HTR-8/SVneo (cell line): ENCODE results near the gene HSDL1.

Experiments used
- DNase-seq: peaks from one replicate; pipeline ENCODE4 v3.0.0; 2011; ENCODE audit warnings: low spot score, mixed read lengths; ENCODE audit not compliant: insufficient read length
- FAIRE-seq: peaks from 2 replicates; lab custom pipeline; 2011; peaks lifted over from hg19 to GRCh38; lab: Jason Lieb, UNC

HSDL1 gene

DNA sequence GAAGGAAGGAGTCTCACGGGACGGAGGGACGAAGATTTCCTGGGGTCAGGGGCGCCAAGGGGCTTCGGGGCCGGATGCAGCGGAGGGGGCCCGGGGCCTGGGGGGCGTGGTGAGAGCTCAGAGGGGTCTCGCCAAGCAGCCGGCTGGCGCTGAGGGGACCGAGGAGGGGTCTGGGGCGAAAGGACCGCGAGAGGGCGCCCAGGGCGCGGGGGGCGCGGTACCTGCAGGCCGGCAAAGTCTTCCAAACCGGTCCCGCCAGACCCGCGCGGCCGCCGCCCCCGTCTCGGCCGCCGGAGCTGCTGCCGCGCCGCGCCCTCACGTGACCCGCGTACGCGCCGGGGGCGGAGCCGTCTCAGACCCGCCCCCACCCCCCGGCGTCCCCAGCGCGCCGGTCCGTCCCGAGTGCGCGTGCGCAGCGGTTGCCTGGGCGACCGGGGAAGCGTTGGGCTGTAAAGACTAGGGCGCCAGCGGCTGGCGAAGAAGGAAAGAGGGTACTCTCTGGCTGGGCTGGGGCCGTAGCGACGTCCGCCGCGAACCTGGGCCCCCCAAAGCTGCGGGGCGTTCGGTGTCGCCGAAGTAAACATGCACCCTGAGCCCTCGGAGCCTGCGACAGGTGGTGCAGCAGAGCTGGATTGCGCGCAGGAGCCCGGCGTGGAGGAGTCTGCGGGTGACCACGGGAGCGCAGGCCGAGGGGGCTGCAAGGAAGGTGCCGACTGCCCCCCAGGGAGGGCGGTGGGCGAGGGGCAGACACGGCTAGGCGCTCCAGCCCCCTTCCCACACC is at the start of gene HSDL1, which contains the start of gene DNAAF1:
TSS of gene HSDL1 (minus strand) at position 319 of the 781 bp plus-strand sequence. CDS start 13,856 bp downstream, outside the sequence.
TSS of gene DNAAF1 (plus strand) at position 450 of the 781 bp plus-strand sequence. CDS start at position 583, 133 bp downstream.
- DNase-seq (peak; percentile 97), FAIRE-seq (peak; percentile 95)

- FAIRE-seq (no peak), DNase-seq (no peak)
These were observed 49.0 kb upstream of the HSDL1 start for GRCh38 chr16:84194018-84194417.

DNA sequence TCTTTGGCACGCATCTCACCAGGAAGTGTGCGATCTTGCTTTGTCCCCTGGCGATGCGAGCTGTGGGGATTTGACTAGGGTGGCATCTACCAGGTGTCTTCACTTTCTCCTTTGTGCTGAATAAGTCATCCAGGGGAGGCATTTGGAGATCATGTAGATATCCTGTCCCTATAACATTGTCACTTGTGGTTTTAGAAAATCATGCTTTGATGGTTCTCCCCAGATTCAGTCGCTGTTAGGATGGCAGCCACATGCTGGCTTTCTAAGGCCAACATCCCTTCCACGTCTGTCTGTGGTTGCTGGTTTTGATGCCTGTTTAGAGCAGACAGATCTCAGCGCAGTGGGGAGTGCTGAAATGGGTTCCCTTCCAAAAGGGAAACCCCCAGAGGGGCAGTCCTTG is 48.5 kb upstream of the HSDL1 start:
- FAIRE-seq = no peak
- DNase-seq = no peak

DNA sequence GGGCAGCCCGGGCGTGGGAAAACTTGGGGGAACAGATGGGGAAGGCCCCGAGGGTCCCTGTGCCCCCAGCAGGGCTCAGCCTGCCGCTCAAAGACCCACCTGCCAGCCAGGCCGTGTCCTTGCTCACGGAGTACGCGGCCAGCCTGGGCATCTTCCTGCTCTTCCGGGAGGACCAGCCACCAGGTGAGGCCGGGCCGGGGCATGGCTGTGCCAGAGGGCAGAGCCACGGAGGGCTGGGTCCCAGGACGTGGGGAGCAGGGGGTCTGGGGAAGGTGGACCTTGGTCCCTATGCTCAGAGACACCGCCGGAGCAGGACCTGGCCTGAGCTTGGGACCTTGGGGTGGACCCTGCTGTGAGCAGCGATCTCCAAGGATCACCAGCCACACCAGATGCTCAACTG is 46.5 kb upstream of the HSDL1 start:
- DNase-seq (no peak), FAIRE-seq (no peak)

DNA sequence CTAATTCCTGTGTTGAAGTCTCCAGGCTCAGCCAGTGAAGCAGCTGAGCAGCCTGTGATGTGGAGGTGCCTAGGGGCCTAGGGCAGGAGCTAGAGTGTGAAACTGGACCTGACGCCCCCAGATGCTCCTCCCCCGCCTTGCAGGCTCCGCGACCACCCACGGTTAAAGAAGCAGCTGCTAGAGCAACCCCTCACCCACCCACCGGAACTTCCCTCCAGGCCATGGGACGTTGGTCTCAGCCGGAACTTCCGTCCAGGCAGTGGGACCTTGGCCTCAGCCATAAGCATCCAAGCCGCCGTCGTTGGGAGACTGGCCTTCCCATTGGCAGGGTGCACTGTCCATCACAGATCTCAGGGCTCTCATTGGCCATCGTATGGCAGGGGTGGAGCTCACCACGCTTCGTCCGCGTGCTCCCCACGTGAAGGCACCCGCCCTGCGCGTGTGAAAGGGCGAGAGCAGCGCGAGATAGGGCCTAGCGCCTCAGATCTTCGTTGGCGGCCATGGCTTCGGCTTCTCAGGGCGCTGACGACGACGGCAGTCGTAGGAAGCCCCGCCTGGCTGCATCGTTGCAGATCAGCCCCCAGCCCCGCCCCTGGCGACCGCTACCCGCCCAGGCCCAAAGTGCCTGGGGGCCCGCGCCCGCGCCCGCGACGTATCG is 45.9 kb upstream of the HSDL1 start, which contains the start of gene ADAD2:
TSS of gene ADAD2 (plus strand) at position 427 of the 658 bp plus-strand sequence. CDS start at position 501, 74 bp downstream.
- DNase-seq = no peak
- FAIRE-seq = no peak

DNA sequence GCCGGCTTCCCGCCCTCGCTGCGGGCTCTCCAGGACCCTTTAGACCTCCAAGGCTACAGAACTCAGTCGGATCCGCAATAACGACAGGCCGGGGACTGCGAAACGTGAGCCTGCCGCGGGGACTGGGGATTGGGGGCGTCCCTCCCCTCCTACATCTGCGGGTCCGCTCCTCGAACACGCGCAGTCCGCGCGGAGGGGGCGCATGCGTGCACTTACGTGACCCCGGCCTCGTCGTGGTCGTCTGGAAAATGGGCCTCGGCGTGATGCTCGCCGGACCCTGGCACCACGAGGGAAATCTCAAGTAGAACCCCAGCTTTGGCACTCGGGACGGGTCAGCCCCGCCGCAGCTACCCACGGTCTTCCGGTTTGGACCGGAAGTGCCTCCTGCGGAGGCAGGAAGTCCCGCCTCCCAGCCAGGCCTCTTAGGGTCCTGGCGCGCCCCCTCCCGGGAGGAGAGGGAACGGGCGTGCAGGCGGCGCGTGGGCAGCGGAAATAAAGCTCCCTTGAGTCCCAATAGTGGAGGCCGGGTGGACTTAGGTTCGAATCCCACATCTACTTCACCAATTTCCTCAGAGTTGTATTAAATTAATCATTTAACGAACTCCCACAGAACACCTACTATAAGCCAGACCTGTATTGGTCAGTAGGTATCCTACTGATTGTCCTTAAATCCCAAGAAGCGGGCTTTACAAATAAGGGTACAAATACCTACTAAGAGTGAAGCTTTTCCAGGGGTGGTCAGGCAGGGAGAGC is 41.9 kb upstream of the HSDL1 start, which contains the start of gene TAF1C:
TSS of gene TAF1C (minus strand) at position 373 of the 753 bp plus-strand sequence. CDS start 2,069 bp downstream, outside the sequence.
- peak; percentile 94 for DNase-seq
- peak; percentile 94 for FAIRE-seq

DNA sequence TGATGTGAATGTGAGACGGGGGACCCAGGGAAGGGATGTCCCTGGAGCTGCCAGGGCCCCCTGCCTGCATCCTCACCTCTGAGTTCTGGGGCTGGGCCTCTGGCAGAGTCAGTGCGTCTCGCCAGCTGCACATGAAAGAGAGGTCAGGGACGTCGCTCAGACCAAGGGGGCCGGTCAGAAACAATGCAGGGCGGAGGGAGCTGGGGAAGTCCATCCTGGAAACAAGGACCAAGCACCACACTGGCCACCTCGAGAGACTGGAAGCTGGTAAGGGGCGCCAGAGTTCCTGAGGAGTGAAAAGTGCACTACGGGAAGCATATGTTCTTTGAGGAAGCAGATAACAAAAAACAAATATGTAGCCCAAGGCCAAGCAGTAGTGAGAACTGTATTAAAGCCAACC is 39.8 kb upstream of the HSDL1 start:
- DNase-seq (no peak), FAIRE-seq (no peak)

GRCh38 chr16:84183911-84184591 is 39.1 kb upstream of the HSDL1 start:
- DNase-seq = no peak
- no peak for FAIRE-seq

DNA sequence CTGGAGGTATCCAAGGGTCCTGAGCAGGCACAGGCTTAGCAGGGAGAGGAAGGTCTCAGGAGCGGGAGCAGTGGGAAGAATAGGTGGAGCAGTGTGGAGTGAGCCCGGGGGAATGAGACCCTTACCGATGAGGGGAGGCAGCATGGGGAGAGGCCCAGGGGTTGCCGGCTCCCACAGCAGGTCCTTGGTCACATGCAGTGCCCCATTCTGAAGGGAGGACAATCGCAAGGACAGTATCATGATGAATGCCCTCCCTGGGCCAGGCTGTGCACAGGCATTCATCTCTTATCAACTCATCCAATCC is 38.5 kb upstream of the HSDL1 start:
- no peak for FAIRE-seq

GRCh38 chr16:84182680-84183571 is 37.9 kb upstream of the HSDL1 start:
- DNase-seq = no peak
- no peak for FAIRE-seq

More for the DNA sequence above, 38.5 kb upstream of the HSDL1 start:
- DNase-seq = no peak

- FAIRE-seq (no peak), DNase-seq (no peak)
These were observed 37.1 kb upstream of the HSDL1 start for GRCh38 chr16:84182104-84182503.

DNA sequence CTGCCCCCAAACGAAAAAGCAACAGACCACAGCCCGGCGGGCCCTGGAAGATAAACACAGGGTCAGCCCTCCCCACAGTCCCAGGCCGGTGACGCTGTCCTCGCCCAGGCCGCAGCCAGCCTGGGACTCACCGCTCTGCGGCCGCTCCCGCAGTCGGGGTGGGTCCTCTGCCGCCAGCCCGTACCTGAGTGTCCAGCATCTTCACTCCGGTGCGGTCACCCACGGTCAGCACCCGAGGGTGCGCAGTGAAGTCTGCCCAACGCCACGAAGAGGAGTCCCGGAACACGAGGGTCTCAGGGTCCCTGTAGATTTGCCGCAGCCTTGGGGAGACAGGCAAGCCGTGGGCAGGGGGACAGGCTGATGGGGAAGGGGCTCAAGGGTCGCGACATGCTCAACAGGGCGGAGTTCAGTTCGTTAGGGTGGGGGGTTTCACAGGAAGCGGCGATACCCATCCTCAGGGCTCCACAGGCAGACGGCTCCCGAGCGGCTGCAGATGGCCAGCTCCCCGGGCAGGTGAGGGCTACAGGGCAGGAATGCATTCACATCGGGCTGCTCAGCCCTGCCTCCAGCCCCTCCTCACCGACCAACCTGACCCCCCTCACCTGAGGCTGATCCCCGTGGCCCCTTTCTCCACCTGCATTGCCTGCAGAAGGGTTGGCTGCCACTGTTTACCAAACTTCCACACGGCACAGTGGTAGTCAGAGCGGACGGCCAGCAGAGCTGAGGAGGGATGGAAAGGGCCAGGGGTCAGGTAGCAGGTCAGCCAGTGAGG is 36.4 kb upstream of the HSDL1 start:
- DNase-seq (no peak), FAIRE-seq (no peak)

DNA sequence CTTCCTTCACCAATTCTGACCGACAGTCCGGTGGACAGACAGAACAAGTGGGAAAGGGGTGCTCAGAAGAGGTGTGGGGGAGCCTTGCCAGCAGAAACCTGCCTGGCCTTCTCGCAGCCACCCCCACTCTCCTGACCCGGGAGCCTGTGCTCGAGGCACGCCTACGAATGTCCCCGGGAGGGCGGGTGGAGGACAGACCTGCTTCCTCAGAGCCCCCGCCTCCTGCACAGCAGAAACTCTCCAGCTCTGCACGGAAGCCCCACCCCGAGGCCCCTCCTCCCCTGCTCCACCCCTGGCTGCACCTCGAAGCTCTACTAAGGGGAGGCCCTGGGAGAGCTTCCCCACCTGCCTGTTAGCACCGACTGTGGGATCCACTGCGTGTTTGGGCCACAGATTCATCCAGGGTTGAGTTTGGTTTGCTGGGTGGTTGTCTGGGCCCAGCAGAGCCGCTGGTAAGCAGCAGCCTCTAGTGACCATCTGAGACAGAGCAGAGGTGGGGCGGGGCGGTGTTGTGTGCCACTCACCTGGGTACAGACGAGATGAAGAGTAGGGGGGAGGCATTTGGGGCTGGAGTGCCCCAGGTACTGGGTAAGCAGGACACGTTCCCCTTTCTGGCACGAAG is 35.7 kb upstream of the HSDL1 start:
- no peak for FAIRE-seq
- DNase-seq = no peak

- FAIRE-seq (no peak), DNase-seq (no peak)
These were observed 34.8 kb upstream of the HSDL1 start for GRCh38 chr16:84179612-84180320.

DNA sequence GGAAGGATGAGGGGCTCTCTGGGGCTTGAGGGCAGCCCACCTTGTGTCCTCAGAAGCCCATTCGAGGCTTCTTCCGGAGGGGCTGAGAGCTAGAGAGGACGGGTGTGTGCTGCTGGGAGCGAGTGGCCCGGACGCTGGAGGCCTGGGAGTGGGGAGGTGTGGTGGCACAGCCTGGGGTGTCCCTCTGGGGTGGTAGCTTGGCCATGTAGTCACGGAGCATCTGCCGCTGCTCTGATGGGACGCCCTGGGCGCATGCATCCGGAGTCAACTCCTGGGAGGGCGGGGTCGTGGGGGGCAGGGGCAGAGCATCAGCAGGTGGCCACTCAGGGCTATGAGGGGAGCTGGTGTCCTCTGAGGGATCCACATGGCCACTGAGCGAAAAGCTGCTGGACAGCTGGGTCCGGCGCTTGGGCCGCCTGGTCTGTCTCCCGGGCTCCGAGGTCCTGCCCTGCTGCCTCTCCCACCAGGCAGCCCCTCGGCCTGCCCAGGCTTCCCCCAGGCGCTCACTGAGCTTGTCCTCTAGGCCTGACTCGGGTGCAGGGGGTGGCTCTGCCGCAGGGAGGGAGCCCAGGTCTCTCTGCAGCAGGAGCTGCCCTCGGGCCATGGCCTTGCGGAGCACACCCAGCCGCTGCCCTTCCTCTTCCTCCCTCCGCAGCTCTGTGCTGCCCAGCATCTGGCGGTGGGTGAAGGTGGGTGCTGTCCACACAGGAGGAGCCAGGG is 34.1 kb upstream of the HSDL1 start:
- FAIRE-seq = no peak
- DNase-seq = no peak

DNA sequence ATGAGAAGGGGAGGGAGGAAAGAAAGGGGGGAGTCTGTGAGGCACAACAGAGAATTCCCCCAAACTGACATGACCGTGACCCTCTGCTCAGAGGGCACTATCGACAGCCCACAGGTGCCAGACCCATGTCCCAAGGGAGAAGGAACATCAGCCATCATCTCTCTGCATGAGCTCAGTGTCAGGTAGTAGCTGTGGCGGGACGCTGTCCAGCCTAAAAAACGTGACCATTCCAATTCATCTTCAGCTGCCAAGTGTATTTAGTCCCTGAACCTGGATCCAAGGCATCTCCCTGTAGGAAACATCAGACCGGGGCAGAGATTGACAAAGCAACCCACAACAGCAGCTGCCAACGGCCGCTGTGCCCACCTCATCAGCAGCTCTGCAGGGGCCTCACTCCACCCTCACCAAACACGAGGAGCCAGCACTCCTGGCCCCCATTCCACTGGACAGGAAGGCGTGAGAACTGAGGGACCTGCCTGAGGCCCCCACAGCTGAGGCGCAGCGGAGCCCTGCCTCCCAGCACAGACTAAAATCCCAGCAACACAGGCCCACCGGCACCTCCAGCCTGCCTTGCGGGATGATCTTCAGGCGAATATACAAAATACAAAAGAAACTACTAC is 33.3 kb upstream of the HSDL1 start:
- peak; percentile 13 for FAIRE-seq

More for the DNA sequence above, 33.3 kb upstream of the HSDL1 start:
- no peak for DNase-seq
